ENCODE measurements around the gene ACTL7A.

GRCh38 chr9:108813951-108814601 is 48.0 kb upstream of the ACTL7A start:
- TF ChIP-seq CTCF (IDR thresholded peaks at IDR 0.05): peak; percentile 23; the same call in 1 of the 2 replicates
- no peak for TF ChIP-seq ZFX (IDR thresholded peaks at IDR 0.05; ENCODE audit: borderline replicate concordance)
